HepG2 (cell line): ENCODE data around the gene PP2D1. TPM values are rescaled to one million over a fixed set of nuclear protein-coding genes. Genes with fewer than 3 reads are reported as not detected.

Experiments used
- ATAC-seq: fragments of 200-7000 bp; cut with Tn5 transposase; 3 replicates; pipeline ENCODE4 v1.9.1; 2020; ENCODE audit warnings: mild to moderate bottlenecking, moderate library complexity
- BruUV-seq: library from RNA; stranded (reverse); fragments of 400-500 nt; replicated peaks from 2 replicates; lab custom pipeline; 2021; lab: Mats Ljungman, UMichigan
- CTCF ChIA-PET: fragments of 300-600 bp; formaldehyde crosslinking; extraction: SDS; loops from one replicate; lab custom pipeline; 2021; ENCODE audit warnings: low total read pairs, inconsistent platforms, low intra/inter-chr PET ratio; lab: Yijun Ruan, JAX
- POLR2A ChIA-PET: fragments of 350-600 bp; sonication (Branson Sonifier 250); formaldehyde crosslinking; loops from one replicate; lab custom pipeline; 2020; ENCODE audit warnings: antibody characterized with exemption, inconsistent platforms; lab: Yijun Ruan, JAX
- DNase-seq: peaks from one replicate; pipeline ENCODE4 v3.0.0-alpha.2; 2015; ENCODE audit warnings: low spot score
- FAIRE-seq: peaks from 3 replicates; lab custom pipeline; 2011; peaks lifted over from hg19 to GRCh38; lab: Jason Lieb, UNC
- H2AFZ ChIP-seq: one replicate; pipeline ENCODE4 v1.6.1; 2011; ENCODE audit warnings: low read length, inconsistent platforms
- H3K27ac ChIP-seq: fragments of 300-600 bp; 3 replicates; pipeline ENCODE4 v1.8.0; 2011; ENCODE audit warnings: mixed run types, mild to moderate bottlenecking, mixed read lengths, low read length, inconsistent platforms; ENCODE audit not compliant: insufficient read depth; ENCODE audit errors: extremely low read length
- H3K27me3 ChIP-seq, 2 experiments: fragments of 200-600 bp in 1 of 2; 2 replicates in 1 of 2; 3 replicates in 1 of 2; pipeline versions ENCODE4 v1.6.0 to v1.8.0; 2011; ENCODE audit warnings: low read length in 2 of 2, mild to moderate bottlenecking in 2 of 2, moderate library complexity in 2 of 2, inconsistent platforms in 1 of 2; ENCODE audit not compliant: insufficient read depth in 2 of 2, control insufficient read depth in 1 of 2
- H3K36me3 ChIP-seq, 2 experiments: fragments of 200-600 bp in 1 of 2; replicated peaks in 1 of 2; 2 replicates in 1 of 2; 3 replicates in 1 of 2; pipeline versions ENCODE4 v1.5.1 to v1.8.0; 2011; ENCODE audit warnings: low read length in 2 of 2, inconsistent platforms in 1 of 2; ENCODE audit not compliant: insufficient read depth in 2 of 2, control insufficient read depth in 1 of 2
- H3K4me1 ChIP-seq: 2 replicates; pipeline ENCODE4 v1.5.1; 2012; ENCODE audit warnings: low read length, inconsistent platforms; ENCODE audit not compliant: insufficient read depth
- H3K4me2 ChIP-seq: 2 replicates; pipeline ENCODE4 v1.6.0; 2011; ENCODE audit warnings: low read depth, low read length, inconsistent platforms
- H3K4me3 ChIP-seq, 3 experiments: fragments of 200-600 bp in 1 of 3; sonication (generic), shearing (Covaris generic) in 1 of 3; replicated peaks in 1 of 3; 2 replicates each; pipeline ENCODE4 v1.5.1; 2011 to 2016; ENCODE audit warnings: low read length in 3 of 3, inconsistent platforms in 2 of 3, low read depth in 2 of 3, mild to moderate bottlenecking in 2 of 3, control low read depth in 1 of 3, mixed read lengths in 1 of 3; ENCODE audit not compliant: insufficient read depth in 1 of 3
- H3K79me2 ChIP-seq: one replicate; pipeline ENCODE4 v1.6.1; 2011; ENCODE audit warnings: low read length, inconsistent platforms; ENCODE audit not compliant: insufficient read depth
- H3K9ac ChIP-seq: 2 replicates; pipeline ENCODE4 v1.6.0; 2011; ENCODE audit warnings: mild to moderate bottlenecking, low read depth, low read length, inconsistent platforms; ENCODE audit not compliant: insufficient read depth
- H3K9me3 ChIP-seq: 2 replicates; pipeline ENCODE4 v1.5.1; 2012; ENCODE audit warnings: mild to moderate bottlenecking, low read length
- H4K20me1 ChIP-seq: 2 replicates; pipeline ENCODE4 v1.6.0; 2011; ENCODE audit warnings: inconsistent platforms, mild to moderate bottlenecking, low read length, moderate library complexity; ENCODE audit not compliant: insufficient read depth
- CEBPB ChIP-seq: IDR thresholded peaks from 2 replicates; pipeline ENCODE4 v1.6.1; 2011; ENCODE audit warnings: low read depth, low read length, improper control_type of control experiment, borderline replicate concordance
- CEBPG ChIP-seq: IDR thresholded peaks from 2 replicates; pipeline ENCODE4 v1.6.1; 2016
- GATAD2A ChIP-seq: IDR thresholded peaks from 2 replicates; pipeline ENCODE4 v1.6.1; 2016
- HNF4A ChIP-seq: sonication (generic); formaldehyde crosslinking; IDR thresholded peaks from 2 replicates; pipeline ENCODE4 v1.4.0; 2020; ENCODE audit warnings: missing genetic modification reagents
- KLF6 ChIP-seq: IDR thresholded peaks from 2 replicates; pipeline ENCODE4 v1.8.0; 2016; ENCODE audit warnings: missing biosample characterization, missing genetic modification reagents
- YEATS2 ChIP-seq: sonication (generic); formaldehyde crosslinking; IDR thresholded peaks from 2 replicates; pipeline ENCODE4 v1.4.0; 2020; ENCODE audit warnings: missing genetic modification reagents, borderline replicate concordance
- ZBTB3 ChIP-seq: sonication (generic); formaldehyde crosslinking; IDR thresholded peaks from 2 replicates; pipeline ENCODE4 v1.4.0; 2020; ENCODE audit warnings: low read depth, mild to moderate bottlenecking, moderate library complexity, missing genetic modification reagents, borderline replicate concordance
- ZNF34 ChIP-seq: sonication (generic); formaldehyde crosslinking; IDR thresholded peaks from 2 replicates; pipeline ENCODE4 v1.4.0; 2020; ENCODE audit warnings: mild to moderate bottlenecking, missing genetic modification reagents, borderline replicate concordance
- ZNF558 ChIP-seq: sonication (generic); formaldehyde crosslinking; IDR thresholded peaks from 2 replicates; pipeline ENCODE4 v1.9.0; 2022; ENCODE audit warnings: mild to moderate bottlenecking, missing genetic modification reagents, borderline replicate concordance
- ZNF816 ChIP-seq: sonication (generic); formaldehyde crosslinking; IDR thresholded peaks from 2 replicates; pipeline ENCODE4 v1.8.0; 2022; ENCODE audit warnings: missing genetic modification reagents, mild to moderate bottlenecking, borderline replicate concordance
- WGBS: methylation state at CpG from one replicate; pipeline ENCODE4 v1.1.6; 2017; ENCODE audit warnings: low lambda C conversion rate; 5-methylcytosine and 5-hydroxymethylcytosine counted together
- in situ Hi-C: cut with HindIII; loops from 2 replicates; pipeline ENCODE4 v1.10.0; 2017; ENCODE audit warnings: low pct_unique_long_range_greater_than_20kb; ENCODE audit not compliant: extremely low pct_ligation_motif_present
- intact Hi-C: fragments of 100-400 bp; cut with micrococcal nuclease; formaldehyde crosslinking; loops from one replicate; pipeline ENCODE4 v1.10.0; 2022; ENCODE audit not compliant: unreplicated experiment
- polyA plus RNA-seq, 8 experiments: library from polyadenylated mRNA; depleted of rRNA in 3 of 8; stranded (reverse) in 7 of 8; unstranded in 1 of 8; fragments of >200 nt; fragmentation: Illumina TruSeq in 4 of 8; extraction: Trizol in 4 of 8; gene quantifications; 2 replicates each; pipeline versions ENCODE4 v1.2.1 to v1.2.3, GENCODE V29; 2011 to 2016; ENCODE audit warnings: low read depth in 4 of 8, missing spikeins in 1 of 8, mixed read lengths in 1 of 8; ENCODE audit not compliant: insufficient read depth in 1 of 8
- total RNA-seq, 5 experiments: library from RNA; depleted of rRNA; stranded (reverse); fragments of >200 nt; fragmentation: Illumina TruSeq; extraction: Trizol; gene quantifications; 2 replicates each; pipeline ENCODE4 v1.2.3, GENCODE V29; 2016; ENCODE audit warnings: low read depth in 1 of 5

The PP2D1 gene
- total and polyA plus RNA-seq, 2 of the 13 experiments (the other 11 are each of a cell fraction or from before 2014, with no cell fraction given): not detected

DNA sequence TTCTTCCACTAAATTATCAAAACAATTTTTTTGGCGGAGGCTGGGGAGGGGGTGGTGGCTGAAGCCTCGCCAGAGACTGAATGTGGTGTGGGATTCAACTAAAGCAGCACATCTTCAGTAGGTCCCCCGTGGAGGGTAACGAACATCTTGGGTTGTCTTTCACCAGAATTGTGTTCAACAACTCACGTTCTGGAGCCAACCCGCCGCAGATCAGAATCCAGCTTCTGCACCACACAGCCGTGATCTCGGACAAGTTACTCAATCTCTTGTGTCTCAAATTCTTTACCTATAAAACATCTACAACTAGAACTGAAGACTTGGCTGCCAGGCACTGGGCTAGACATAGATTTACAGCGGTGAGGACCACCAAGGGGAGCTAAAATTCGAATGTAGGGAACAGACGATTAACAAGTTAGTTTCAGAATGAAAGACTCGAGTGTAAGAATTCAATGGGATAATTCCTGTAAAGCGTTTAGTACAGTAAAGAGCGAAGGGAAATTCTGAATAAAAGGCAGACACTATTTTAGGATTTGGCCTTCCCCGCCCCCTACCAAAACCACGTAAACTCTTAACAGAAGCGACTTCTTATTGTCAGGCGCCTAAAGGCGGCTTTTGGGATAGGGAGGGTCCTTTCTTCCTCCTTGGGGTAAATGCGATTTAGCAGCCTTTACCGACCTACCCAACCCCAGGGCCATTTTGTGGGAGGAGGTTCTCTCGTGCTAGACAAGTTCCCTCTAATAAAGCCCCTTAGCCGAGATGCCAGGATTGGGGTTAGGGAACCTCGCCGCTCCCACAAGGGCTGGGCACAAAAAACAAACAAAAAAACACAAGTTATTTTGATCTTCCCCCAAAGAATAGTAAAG is 65.9 kb downstream of the PP2D1 start (continued):
- TF ChIP-seq ZBTB3 (0 out of 2 replicates have a peak, but pooled peaks have one; percentile 48), ZNF816 (0 out of 2 replicates have a peak, but pooled peaks have one; percentile 12)

DNA sequence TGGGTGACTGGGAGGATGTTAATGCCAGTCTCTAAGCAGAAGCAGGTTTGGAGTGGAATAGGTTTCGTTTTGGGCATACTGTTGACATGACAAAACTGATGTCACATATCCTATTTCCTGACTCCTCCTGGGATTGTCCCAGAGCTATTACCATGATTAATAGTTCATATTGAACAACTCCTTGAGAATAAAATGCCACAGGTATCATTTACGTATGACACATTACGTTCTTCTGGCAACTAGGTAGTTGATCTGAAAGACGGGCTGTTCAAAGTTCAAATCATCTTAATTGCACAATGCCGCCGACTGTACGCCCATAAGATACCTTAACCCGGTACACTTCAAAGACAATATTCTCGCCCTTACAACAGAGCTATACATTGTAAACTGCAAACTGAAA is 66.5 kb downstream of the PP2D1 start:
- Histone ChIP-seq H3K79me2 (peaks cover 37% of the 10 kb centered on the region), H3K4me2 (peak overlapping the region; percentile 81), H3K4me1 (peaks cover 29% of the 10 kb centered on the region)
- BruUV-seq: no TSS peak
- WGBS: 60% methylated on average over 9 of the region's 9 CpGs
- peak; percentile 43 for FAIRE-seq
- TF ChIP-seq CEBPG (CRISPR knock-in tag) (peak; percentile 69), ZNF34 (CRISPR knock-in tag) (no peak), YEATS2 (CRISPR knock-in tag) (no peak), HNF4A (CRISPR knock-in tag) (peak; percentile 59), CEBPB (peak; percentile 66), KLF6 (CRISPR knock-in tag) (no peak), GATAD2A (0 out of 2 replicates have a peak, but pooled peaks have one; percentile 3), ZNF558 (no peak)
- TF ChIP-seq, all 625 proteins: peak for 4
- intact Hi-C loops (loop anchor here (5.0 to 10.0 kb wide), 2 partner anchors 239 to 377 kb away; partner anchors contain the start of gene SGO1), in situ Hi-C loops (no loop called here)
- Histone ChIP-seq H4K20me1 (peaks cover 26% of the 10 kb centered on the region), H3K9me3 (no peaks in the 10 kb centered on the region), H3K4me3 (peak overlapping the region; percentile 73 to 98 (median 90)), H3K27me3 (no peaks in the 10 kb centered on the region; a peak in 1 of 5 replicates), H2AFZ (no peak overlapping the region), H3K9ac (peak overlapping the region; percentile 94), H3K27ac (peak overlapping the region; percentile 88), H3K36me3 (0 out of 5 replicates have a peak, but pooled peaks cover 0 to under 1% of the 10 kb centered on the region in 2 experiments)
- CTCF ChIA-PET: no interaction called here
- no peak for ATAC-seq
- DNase-seq: no peak
- POLR2A ChIA-PET: interaction anchor here (1.1 kb wide), 1 partner anchor 95 kb away, joined by 3 read pairs; the partner anchor contains the start of gene KAT2B
